ENCODE measurements around the gene CARD14.

The CARD14 gene

DNA sequence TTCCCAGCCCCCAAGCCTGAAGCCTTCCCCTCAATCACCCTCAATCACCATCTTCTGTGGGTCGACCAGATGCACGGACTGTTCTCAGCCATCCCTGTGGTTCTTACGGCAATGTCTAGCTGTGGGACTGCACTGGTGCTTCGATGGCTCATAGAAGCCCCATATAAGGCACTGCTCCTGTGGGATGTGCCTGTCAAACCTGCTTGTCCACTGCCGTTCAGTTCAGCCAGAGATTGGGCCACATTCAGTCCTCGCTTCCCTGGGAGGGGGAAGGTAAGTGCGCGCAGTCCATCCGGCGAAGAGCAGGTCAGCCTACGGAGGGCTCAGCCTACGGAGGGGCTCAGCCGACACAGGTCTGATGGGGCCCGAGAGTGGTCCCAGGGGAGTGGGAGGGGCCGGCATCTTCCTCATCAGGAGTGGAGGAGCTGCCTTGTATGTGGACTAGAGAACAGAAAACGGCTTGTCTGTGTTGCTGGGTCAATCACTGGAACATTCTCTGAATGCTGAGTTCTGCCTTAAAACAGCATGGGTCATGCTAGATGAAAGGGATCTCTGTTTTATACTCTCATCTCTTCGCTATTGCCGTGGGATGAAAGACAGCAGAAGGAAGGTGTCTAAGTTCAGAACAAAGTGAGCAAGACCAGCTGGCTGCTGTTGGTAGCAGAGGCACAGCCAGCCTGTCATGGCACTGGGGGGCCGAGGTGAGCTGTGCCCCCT lies at the start of gene CARD14:
CARD14 (plus strand) TSS at position 247 of the 717 bp plus-strand sequence. CDS start 11,409 bp downstream, outside the sequence.
- no peak for DNase-seq (ENCODE audit: low read depth)
- no peak within 1 kb of the TSS for H3K4me3 ChIP-seq (ENCODE audit: low read depth, low read length)
- TF ChIP-seq, protein P1, sequence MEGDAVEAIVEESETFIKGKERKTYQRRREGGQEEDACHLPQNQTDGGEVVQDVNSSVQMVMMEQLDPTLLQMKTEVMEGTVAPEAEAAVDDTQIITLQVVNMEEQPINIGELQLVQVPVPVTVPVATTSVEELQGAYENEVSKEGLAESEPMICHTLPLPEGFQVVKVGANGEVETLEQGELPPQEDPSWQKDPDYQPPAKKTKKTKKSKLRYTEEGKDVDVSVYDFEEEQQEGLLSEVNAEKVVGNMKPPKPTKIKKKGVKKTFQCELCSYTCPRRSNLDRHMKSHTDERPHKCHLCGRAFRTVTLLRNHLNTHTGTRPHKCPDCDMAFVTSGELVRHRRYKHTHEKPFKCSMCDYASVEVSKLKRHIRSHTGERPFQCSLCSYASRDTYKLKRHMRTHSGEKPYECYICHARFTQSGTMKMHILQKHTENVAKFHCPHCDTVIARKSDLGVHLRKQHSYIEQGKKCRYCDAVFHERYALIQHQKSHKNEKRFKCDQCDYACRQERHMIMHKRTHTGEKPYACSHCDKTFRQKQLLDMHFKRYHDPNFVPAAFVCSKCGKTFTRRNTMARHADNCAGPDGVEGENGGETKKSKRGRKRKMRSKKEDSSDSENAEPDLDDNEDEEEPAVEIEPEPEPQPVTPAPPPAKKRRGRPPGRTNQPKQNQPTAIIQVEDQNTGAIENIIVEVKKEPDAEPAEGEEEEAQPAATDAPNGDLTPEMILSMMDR (IDR thresholded peaks at IDR 0.05; ENCODE audit: insufficient read depth, low read depth, low read length, missing control alignments): no peak

DNA sequence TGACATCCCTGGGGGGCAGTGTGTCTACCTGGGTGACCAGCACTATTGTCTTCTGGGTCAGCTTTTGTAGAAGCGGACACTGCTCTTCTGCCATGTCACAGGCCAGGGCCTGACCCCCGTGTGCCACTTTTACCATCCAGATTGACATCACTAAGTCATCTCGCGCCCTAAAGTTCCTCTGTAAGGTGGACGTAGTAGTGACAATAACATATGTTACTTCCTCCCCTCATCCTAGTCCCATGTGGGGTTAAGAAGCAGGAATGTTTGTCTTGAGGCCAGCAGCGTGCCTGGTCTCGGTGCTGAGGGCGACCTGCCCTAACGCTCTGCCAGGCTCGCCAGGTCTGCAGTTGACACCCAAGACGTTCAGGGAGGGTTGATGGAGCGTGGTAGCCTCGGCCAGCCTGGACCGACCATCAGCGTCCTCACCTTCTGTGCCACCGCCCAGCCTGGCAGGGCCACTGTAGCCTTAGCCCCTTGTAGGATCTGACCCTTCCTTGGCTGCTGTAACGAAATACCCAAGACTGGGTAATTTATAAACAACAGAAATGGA lies 47.7 kb upstream of the CARD14 start:
- TF ChIP-seq, protein P1 (IDR thresholded peaks at IDR 0.05; ENCODE audit: insufficient read depth, low read depth, low read length, missing control alignments): no peak
- DNase-seq (ENCODE audit: low read depth): no peak
- no peak overlapping the region for H3K4me3 ChIP-seq (ENCODE audit: low read depth, low read length)

DNA sequence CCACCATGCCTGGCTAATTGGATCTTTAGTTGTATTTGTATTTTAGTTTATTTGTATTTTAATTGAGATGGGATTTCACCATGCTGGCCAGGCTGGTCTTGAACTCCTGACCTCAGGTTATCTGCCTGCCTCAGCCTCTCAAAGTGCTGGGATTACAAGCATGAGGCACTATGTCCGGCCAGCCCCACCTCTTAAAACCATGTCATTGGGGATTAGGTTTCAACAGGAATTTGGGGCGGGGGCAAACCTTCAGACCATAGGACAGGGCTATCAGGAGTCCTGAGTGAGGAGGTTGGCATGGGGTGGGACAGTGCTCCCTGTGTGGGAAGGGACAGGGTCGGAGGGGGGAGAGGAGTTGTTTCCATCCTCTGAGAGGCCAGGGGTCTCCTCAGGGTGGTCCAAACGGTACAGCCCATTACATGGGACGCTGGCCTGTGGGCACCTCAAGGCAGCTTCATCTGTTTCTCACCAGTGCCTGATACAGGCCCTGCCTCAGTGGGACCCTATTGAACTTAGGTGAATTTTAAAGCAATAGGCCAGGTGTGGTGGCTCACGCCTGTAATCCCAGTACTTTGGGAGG lies 46.8 kb upstream of the CARD14 start:
- H3K4me3 ChIP-seq (ENCODE audit: low read depth, low read length): no peak overlapping the region
- no peak for DNase-seq (ENCODE audit: low read depth)
- TF ChIP-seq, protein P1 (IDR thresholded peaks at IDR 0.05; ENCODE audit: insufficient read depth, low read depth, low read length, missing control alignments): no peak

DNA sequence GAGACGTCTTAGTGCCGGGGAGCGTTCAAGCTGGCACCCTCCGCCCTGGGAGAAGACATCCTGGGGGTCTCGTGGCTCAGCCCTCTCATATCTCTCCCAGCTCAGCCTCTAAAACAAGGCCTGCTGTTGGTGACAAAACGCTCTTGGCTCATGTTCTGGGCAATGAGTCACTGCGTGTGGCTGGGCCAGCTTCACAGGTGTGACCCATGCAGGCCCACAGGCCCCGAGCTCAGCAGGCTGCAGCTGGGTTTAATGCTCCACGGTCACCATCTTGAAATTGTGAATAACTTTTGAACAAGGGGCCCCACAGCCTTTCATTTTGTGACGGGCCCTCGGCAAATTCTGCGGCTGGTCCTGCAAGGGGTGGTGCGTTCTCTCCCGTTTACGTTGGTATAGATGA lies 46.0 kb upstream of the CARD14 start:
- no peak for DNase-seq (ENCODE audit: low read depth)
- no peak overlapping the region for H3K4me3 ChIP-seq (ENCODE audit: low read depth, low read length)
- TF ChIP-seq, protein P1 (IDR thresholded peaks at IDR 0.05; ENCODE audit: insufficient read depth, low read depth, low read length, missing control alignments): no peak

DNA sequence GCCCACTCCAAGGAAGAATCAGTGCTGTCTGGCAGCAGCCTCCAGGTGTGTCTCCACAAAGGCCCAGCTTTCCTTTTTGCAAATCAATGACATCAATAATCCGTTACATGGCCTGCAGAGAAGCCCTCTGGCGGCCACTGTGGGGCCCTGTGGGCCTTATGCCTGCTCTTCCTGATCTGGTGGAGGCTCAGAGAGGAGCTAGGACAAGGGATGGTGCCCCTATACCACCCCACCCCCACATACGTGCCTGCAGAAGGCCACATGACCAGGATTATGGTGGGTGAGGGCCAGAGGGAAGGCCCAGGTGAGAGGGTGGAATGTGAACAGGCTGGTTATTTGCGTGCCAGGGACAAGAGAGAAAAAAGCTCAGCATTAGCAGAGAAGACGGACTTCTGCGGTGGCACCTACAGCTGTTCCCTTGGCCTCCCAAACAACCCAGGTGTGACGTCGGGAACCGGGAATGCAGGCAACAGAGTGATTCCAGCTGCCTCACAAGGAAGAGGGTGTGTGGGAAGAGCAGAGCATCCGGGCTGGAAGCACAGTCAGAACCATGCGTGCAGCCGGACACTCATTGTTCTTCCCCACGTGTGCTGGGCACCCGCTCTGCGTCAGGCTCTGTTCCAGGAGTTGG lies 45.4 kb upstream of the CARD14 start:
- H3K4me3 ChIP-seq (ENCODE audit: low read depth, low read length): no peak overlapping the region
- peak; percentile 24 for DNase-seq (ENCODE audit: low read depth)
- TF ChIP-seq, protein P1 (IDR thresholded peaks at IDR 0.05; ENCODE audit: insufficient read depth, low read depth, low read length, missing control alignments): peak; percentile 41

DNA sequence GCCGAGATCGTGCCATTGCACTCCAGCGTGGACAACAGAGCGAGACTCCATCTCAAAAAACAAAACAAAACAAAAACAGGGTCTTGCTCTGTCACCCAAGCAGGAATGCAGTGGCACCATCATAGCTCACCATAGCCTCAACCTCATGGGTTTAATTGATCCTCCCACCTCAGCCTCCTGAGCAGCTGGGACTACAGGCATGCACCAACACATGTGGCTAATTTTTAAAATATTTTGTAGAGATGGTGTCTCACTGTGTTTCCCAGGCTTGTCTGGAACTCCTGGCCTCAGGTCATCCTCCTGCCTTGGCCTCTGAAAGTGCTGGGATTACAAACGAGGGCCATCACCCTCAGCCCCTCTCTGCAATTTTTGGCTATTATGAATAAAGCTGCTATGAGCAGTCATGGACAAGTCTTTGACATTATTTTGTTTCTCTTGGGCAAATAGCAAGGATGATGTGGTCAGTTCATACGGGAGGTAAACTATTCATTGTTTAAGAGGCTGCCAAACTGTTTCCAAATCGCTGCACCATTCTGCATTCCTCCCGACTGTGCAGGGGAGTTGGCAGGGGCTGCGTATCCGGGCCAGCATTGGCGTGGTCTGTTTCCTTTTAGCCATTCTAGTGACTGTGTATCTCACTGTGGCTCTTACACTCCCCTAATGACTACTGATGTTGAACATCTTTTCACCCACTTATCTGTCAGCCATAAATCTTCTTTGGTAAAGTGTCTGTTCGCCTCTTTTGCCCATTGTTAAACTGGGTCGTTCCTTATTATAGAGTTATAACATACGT lies 44.0 kb upstream of the CARD14 start:
- no peak for DNase-seq (ENCODE audit: low read depth)
- TF ChIP-seq, protein P1 (IDR thresholded peaks at IDR 0.05; ENCODE audit: insufficient read depth, low read depth, low read length, missing control alignments): no peak
- no peak overlapping the region for H3K4me3 ChIP-seq (ENCODE audit: low read depth, low read length)
